Caco-2 (cell line): ENCODE measurements around the gene RNF145. TPM values are rescaled to one million over a fixed set of nuclear protein-coding genes. Genes with fewer than 3 reads are reported as not detected.

Source experiments
- BruUV-seq: library from RNA; stranded (reverse); fragments of 400-500 nt; replicated peaks from 2 replicates; lab custom pipeline; 2021; lab: Mats Ljungman, UMichigan
- CTCF ChIA-PET: fragments of 300-600 bp; sonication (Branson Sonifier 250); formaldehyde crosslinking; loops from one replicate; lab custom pipeline; 2022; ENCODE audit warnings: antibody characterized with exemption; lab: Charles Lee
- POLR2A ChIA-PET: fragments of 300-600 bp; sonication (Branson Sonifier 250); formaldehyde crosslinking; loops from one replicate; lab custom pipeline; 2022; ENCODE audit warnings: antibody characterized with exemption; lab: Charles Lee
- DNase-seq, 2 experiments: peaks; one replicate each; pipeline versions ENCODE4 v3.0.0 to v3.0.0-alpha.2; 2020 to 2022
- H3K27me3 ChIP-seq: replicated peaks from 2 replicates; pipeline ENCODE4 v1.6.0; 2011; ENCODE audit warnings: low read length; ENCODE audit not compliant: control insufficient read depth, insufficient read depth
- H3K36me3 ChIP-seq: 2 replicates; pipeline ENCODE4 v1.5.1; 2011; ENCODE audit warnings: low read length; ENCODE audit not compliant: control insufficient read depth, insufficient read depth
- H3K4me1 ChIP-seq: fragments of 250-450 bp; sonication (Bioruptor Pico); 2 replicates; pipeline ENCODE4 v1.5.1; 2020; ENCODE audit warnings: mild to moderate bottlenecking
- H3K4me3 ChIP-seq: 2 replicates; pipeline ENCODE4 v1.5.1; 2011; ENCODE audit warnings: low read depth, mild to moderate bottlenecking, control low read depth, low read length
- H3K9me3 ChIP-seq: fragments of 250-450 bp; sonication (Bioruptor Pico); 2 replicates; pipeline ENCODE4 v1.5.1; 2020; ENCODE audit warnings: mild to moderate bottlenecking, moderate library complexity
- H3K27ac Mint-ChIP-seq: one replicate; pipeline ENCODE4 v1.8.0; 2022; ENCODE audit warnings: mixed read lengths; ENCODE audit not compliant: unreplicated experiment
- H3K27me3 Mint-ChIP-seq: one replicate; pipeline ENCODE4 v1.8.0; 2022; ENCODE audit warnings: mixed read lengths; ENCODE audit not compliant: insufficient read depth, unreplicated experiment
- H3K36me3 Mint-ChIP-seq: one replicate; pipeline ENCODE4 v1.8.0; 2022; ENCODE audit warnings: mild to moderate bottlenecking, mixed read lengths; ENCODE audit not compliant: insufficient read depth, unreplicated experiment
- H3K4me1 Mint-ChIP-seq: one replicate; pipeline ENCODE4 v1.8.0; 2022; ENCODE audit warnings: low read depth, mixed read lengths; ENCODE audit not compliant: unreplicated experiment
- H3K4me3 Mint-ChIP-seq: one replicate; pipeline ENCODE4 v1.8.0; 2022; ENCODE audit warnings: mild to moderate bottlenecking, moderate library complexity, mixed read lengths; ENCODE audit not compliant: unreplicated experiment
- H3K9me3 Mint-ChIP-seq: one replicate; pipeline ENCODE4 v1.8.0; 2022; ENCODE audit warnings: mixed read lengths; ENCODE audit not compliant: unreplicated experiment
- CTCF ChIP-seq, 2 experiments: fragments of 200-600 bp in 1 of 2; IDR thresholded peaks; 1 replicate in 1 of 2; 2 replicates in 1 of 2; pipeline versions ENCODE4 v1.5.1 to v1.8.0; 2011 to 2022; ENCODE audit warnings: antibody characterized with exemption in 1 of 2, control low read depth in 1 of 2, inconsistent platforms in 1 of 2, low read depth in 1 of 2, low read length in 1 of 2, mild to moderate bottlenecking in 1 of 2, moderate library complexity in 1 of 2; ENCODE audit not compliant: insufficient read depth in 1 of 2, severe bottlenecking in 1 of 2, unreplicated experiment in 1 of 2
- intact Hi-C: fragments of 100-400 bp; cut with micrococcal nuclease; formaldehyde crosslinking; loops from one replicate; pipeline ENCODE4 v1.10.0; 2022; ENCODE audit not compliant: unreplicated experiment
- total RNA-seq: library from RNA; stranded (reverse); gene quantifications from 2 replicates; pipeline ENCODE4 v1.2.3, GENCODE V29; 2022

Gene RNF145
- total RNA-seq, 1 experiment from 2014 or later = 38.7 TPM

DNA sequence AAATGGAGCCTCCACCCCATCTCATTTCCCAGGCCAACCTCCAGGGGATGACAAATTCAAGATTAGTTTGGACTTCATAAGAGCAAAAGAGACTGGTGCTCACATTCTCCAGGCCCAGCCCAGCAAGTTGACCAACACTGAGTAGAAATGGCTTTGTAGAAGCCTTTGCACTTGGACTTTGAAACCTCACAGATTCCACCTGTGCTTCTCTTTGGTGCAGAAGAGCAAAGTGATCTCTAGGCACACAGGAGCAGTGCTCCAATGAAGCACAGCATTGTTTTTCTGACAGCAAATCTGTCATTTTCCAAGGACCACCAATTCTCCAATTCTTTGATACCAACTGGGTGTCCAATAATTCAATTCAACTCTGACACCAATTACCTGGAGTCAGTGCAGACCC, 17.1 kb upstream of the RNF145 start:
- Mint-ChIP-seq H3K9me3 (no peaks in the 10 kb centered on the region), H3K4me1 (peaks cover 7% of the 10 kb centered on the region), H3K27me3 (peaks cover 14% of the 10 kb centered on the region), H3K4me3 (no peak overlapping the region), H3K27ac (no peak overlapping the region), H3K36me3 (no peaks in the 10 kb centered on the region)
- no peak for DNase-seq
- no peaks in the 10 kb centered on the region for H3K36me3 ChIP-seq
- no peak overlapping the region for H3K4me3 ChIP-seq
- no peak for TF ChIP-seq CTCF (IDR thresholded peaks at IDR 0.05; ENCODE audit: insufficient read depth in 1 of 2, low read depth in 1 of 2, low read length in 1 of 2, severe bottlenecking in 1 of 2, unreplicated experiment in 1 of 2)
- ChIA-PET POLR2A (no interaction called here), CTCF (no interaction called here)
- H3K27me3 ChIP-seq = no peaks in the 10 kb centered on the region
- intact Hi-C loops = no loop called here
- BruUV-seq = no TSS peak
- H3K9me3 ChIP-seq = no peaks in the 10 kb centered on the region
- 0 out of 2 replicates have a peak, but pooled peaks cover 4% of the 10 kb centered on the region for H3K4me1 ChIP-seq

- H3K4me1 Mint-ChIP-seq = no peaks in the 10 kb centered on the region
- Histone ChIP-seq H3K4me1 (no peaks in the 10 kb centered on the region), H3K27me3 (no peaks in the 10 kb centered on the region), H3K36me3 (no peaks in the 10 kb centered on the region), H3K9me3 (no peaks in the 10 kb centered on the region), H3K4me3 (no peak overlapping the region)
- H3K27me3 Mint-ChIP-seq = peaks cover 9% of the 10 kb centered on the region
- DNase-seq = no peak
- POLR2A ChIA-PET = no interaction called here
- H3K36me3 Mint-ChIP-seq = no peaks in the 10 kb centered on the region
- BruUV-seq = no TSS peak
- H3K4me3 Mint-ChIP-seq = no peak overlapping the region
- intact Hi-C loops = no loop called here
- no peaks in the 10 kb centered on the region for H3K9me3 Mint-ChIP-seq
- CTCF ChIA-PET = no interaction called here
- H3K27ac Mint-ChIP-seq = no peak overlapping the region
- TF ChIP-seq CTCF (IDR thresholded peaks at IDR 0.05; ENCODE audit: insufficient read depth in 1 of 2, low read depth in 1 of 2, low read length in 1 of 2, severe bottlenecking in 1 of 2, unreplicated experiment in 1 of 2) = no peak
Observed at GRCh38 chr5:159224471-159224870, 15.1 kb upstream of the RNF145 start.

DNA sequence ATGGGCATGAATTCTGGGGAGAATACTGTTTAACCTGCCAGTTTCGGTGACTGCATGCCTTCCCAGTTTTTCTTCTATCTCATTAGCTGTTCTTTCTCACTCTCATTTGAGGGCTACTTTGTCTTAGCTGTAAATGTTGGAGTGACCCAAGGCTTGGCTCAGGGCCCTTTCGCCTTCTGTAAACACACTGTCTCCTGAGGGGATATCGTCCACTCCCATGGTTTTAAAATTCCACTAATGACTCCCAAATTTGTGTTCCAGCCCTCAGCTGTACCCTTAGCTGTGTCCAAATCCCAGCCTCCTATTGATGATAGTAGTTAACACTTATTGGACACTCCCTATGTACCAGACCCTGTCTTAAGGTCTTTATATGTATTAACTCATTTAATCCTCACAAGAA, 14.1 kb upstream of the RNF145 start:
- Histone ChIP-seq H3K4me3 (no peak overlapping the region), H3K36me3 (no peaks in the 10 kb centered on the region), H3K9me3 (no peaks in the 10 kb centered on the region), H3K27me3 (no peaks in the 10 kb centered on the region), H3K4me1 (no peaks in the 10 kb centered on the region)
- CTCF ChIA-PET = no interaction called here
- Mint-ChIP-seq H3K27me3 (peaks cover 11% of the 10 kb centered on the region), H3K27ac (no peak overlapping the region), H3K9me3 (no peaks in the 10 kb centered on the region), H3K4me1 (no peaks in the 10 kb centered on the region), H3K4me3 (no peak overlapping the region), H3K36me3 (no peaks in the 10 kb centered on the region)
- TF ChIP-seq CTCF (IDR thresholded peaks at IDR 0.05; ENCODE audit: insufficient read depth in 1 of 2, low read depth in 1 of 2, low read length in 1 of 2, severe bottlenecking in 1 of 2, unreplicated experiment in 1 of 2) = no peak
- no peak for DNase-seq
- intact Hi-C loops = no loop called here
- BruUV-seq = no TSS peak
- POLR2A ChIA-PET = no interaction called here
